Gastrocnemius medialis (tissue), 4 donors: ENCODE results near the gene TLE1.

Experiments
- POLR2A ChIP-seq, 2 donors: fragments of 450-650 bp; IDR thresholded peaks; one replicate each; pipeline ENCODE4 v1.6.1; 2017; ENCODE audit warnings: antibody characterized with exemption in 2 of 2, mild to moderate bottlenecking in 2 of 2, moderate library complexity in 2 of 2
- TF ChIP-seq, protein P1 (sequence below), 5 experiments: fragments of 450-650 bp in 3 of 5; fragments of 200-600 bp in 2 of 5; sonication (generic) in 2 of 5; IDR thresholded peaks in 4 of 5; conservative IDR thresholded peaks in 1 of 5; 1 replicate in 4 of 5; 2 replicates in 1 of 5; pipeline ENCODE4 v1.5.1; 2016 to 2019; ENCODE audit warnings: antibody characterized with exemption in 5 of 5, mild to moderate bottlenecking in 3 of 5, moderate library complexity in 3 of 5

DNA sequence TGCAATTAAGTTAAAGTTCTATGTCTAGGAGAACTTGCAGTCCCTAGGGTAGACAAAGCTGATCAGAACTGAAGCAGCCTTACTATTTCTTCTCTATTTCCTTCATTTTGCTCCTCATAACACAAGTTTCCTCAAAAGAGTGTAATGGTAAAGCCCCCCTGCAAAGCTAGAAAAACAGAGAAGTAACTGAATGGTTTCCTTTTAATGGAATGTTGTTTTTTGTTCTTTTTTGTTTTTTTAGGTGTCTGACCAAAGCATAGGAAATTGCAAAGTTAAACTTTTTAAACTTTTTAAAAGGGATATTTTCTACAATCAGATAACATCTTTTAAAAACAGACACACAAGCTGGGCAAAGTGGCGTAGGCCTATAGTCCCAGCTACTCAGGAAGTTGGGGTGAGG is 145.7 kb downstream of the TLE1 start:
- TF ChIP-seq, protein P1, sequence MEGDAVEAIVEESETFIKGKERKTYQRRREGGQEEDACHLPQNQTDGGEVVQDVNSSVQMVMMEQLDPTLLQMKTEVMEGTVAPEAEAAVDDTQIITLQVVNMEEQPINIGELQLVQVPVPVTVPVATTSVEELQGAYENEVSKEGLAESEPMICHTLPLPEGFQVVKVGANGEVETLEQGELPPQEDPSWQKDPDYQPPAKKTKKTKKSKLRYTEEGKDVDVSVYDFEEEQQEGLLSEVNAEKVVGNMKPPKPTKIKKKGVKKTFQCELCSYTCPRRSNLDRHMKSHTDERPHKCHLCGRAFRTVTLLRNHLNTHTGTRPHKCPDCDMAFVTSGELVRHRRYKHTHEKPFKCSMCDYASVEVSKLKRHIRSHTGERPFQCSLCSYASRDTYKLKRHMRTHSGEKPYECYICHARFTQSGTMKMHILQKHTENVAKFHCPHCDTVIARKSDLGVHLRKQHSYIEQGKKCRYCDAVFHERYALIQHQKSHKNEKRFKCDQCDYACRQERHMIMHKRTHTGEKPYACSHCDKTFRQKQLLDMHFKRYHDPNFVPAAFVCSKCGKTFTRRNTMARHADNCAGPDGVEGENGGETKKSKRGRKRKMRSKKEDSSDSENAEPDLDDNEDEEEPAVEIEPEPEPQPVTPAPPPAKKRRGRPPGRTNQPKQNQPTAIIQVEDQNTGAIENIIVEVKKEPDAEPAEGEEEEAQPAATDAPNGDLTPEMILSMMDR (IDR thresholded peaks at IDR 0.05 in 4 of 5, conservative IDR thresholded peaks at IDR 0.05 in 1 of 5), result no peak
- no peak for TF ChIP-seq POLR2A (IDR thresholded peaks at IDR 0.05)
